BE2C (cell line): ENCODE results near the gene BTRC.
"Not testable (repeated sequence)": the region's sequence is repeated elsewhere in the genome, so short reads cannot be mapped to it uniquely, and the experiment has no call there.

Source experiments
- DNase-seq: peaks from one replicate; pipeline ENCODE4 v3.0.0-alpha.2; 2020
- H3K27me3 ChIP-seq: fragments of 250-450 bp; sonication (Bioruptor Pico); 2 replicates; pipeline ENCODE4 v1.5.1; 2020; ENCODE audit warnings: mild to moderate bottlenecking
- H3K36me3 ChIP-seq: fragments of 250-450 bp; sonication (Bioruptor Pico); 2 replicates; pipeline ENCODE4 v1.5.1; 2020; ENCODE audit warnings: mild to moderate bottlenecking
- H3K4me1 ChIP-seq: fragments of 250-450 bp; sonication (Bioruptor Pico); 2 replicates; pipeline ENCODE4 v1.5.1; 2020
- H3K4me3 ChIP-seq: 2 replicates; pipeline ENCODE4 v1.5.1; 2011; ENCODE audit warnings: low read depth, low read length
- H3K9me3 ChIP-seq: fragments of 250-450 bp; sonication (Bioruptor Pico); 2 replicates; pipeline ENCODE4 v1.5.1; 2020
- CTCF ChIP-seq: IDR thresholded peaks from 2 replicates; pipeline ENCODE4 v1.5.1; 2012; ENCODE audit warnings: mild to moderate bottlenecking, low read depth, low read length

Gene BTRC

GRCh38 chr10:101363850-101364400, 10.0 kb downstream of the BTRC start:
- no peaks in the 10 kb centered on the region for H3K9me3 ChIP-seq
- H3K27me3 ChIP-seq: no peaks in the 10 kb centered on the region
- DNase-seq: no peak
- no peak for TF ChIP-seq CTCF
- H3K36me3 ChIP-seq: no peaks in the 10 kb centered on the region
- H3K4me1 ChIP-seq: no peaks in the 10 kb centered on the region
- no peak overlapping the region for H3K4me3 ChIP-seq

GRCh38 chr10:101364721-101365120, 10.8 kb downstream of the BTRC start:
- no peak for DNase-seq
- Histone ChIP-seq H3K27me3 (no peaks in the 10 kb centered on the region), H3K4me1 (no peaks in the 10 kb centered on the region), H3K9me3 (no peaks in the 10 kb centered on the region), H3K36me3 (no peaks in the 10 kb centered on the region), H3K4me3 (no peak overlapping the region)
- TF ChIP-seq CTCF: no peak

GRCh38 chr10:101367569-101368453, 13.8 kb downstream of the BTRC start:
- no peaks in the 10 kb centered on the region for H3K4me1 ChIP-seq
- no peaks in the 10 kb centered on the region for H3K27me3 ChIP-seq
- DNase-seq: no peak
- no peak overlapping the region for H3K4me3 ChIP-seq
- H3K36me3 ChIP-seq: no peaks in the 10 kb centered on the region
- TF ChIP-seq CTCF: no peak
- no peaks in the 10 kb centered on the region for H3K9me3 ChIP-seq

GRCh38 chr10:101373063-101373462, 19.1 kb downstream of the BTRC start:
- H3K9me3 ChIP-seq: no peaks in the 10 kb centered on the region
- H3K4me1 ChIP-seq: no peaks in the 10 kb centered on the region
- H3K4me3 ChIP-seq: no peak overlapping the region
- DNase-seq: no peak
- TF ChIP-seq CTCF: no peak
- no peaks in the 10 kb centered on the region for H3K36me3 ChIP-seq
- H3K27me3 ChIP-seq: no peaks in the 10 kb centered on the region

GRCh38 chr10:101373993-101374392, 20.0 kb downstream of the BTRC start:
- DNase-seq, H3K36me3 ChIP-seq, H3K27me3 ChIP-seq, H3K4me1 ChIP-seq, H3K4me3 ChIP-seq, H3K9me3 ChIP-seq: not testable (repeated sequence)

- H3K9me3 ChIP-seq: no peaks in the 10 kb centered on the region
- no peaks in the 10 kb centered on the region for H3K4me1 ChIP-seq
- H3K36me3 ChIP-seq: no peaks in the 10 kb centered on the region
- no peaks in the 10 kb centered on the region for H3K27me3 ChIP-seq
- no peak for DNase-seq
- no peak overlapping the region for H3K4me3 ChIP-seq
- no peak for TF ChIP-seq CTCF
These were observed 21.1 kb downstream of the BTRC start for GRCh38 chr10:101375076-101375475.
